ENCODE results near the gene ANP32E. TPM values are rescaled to one million over a fixed set of nuclear protein-coding genes. Genes with fewer than 3 reads are reported as not detected.

Gene ANP32E
- total RNA-seq, 1 donor from 2014 or later = 7.9 TPM

GRCh38 chr1:150176593-150176992, 59.3 kb downstream of the ANP32E start:
- Histone ChIP-seq H3K27me3 (ENCODE audit: control insufficient read depth, insufficient read depth, low read length) (no peaks in the 10 kb centered on the region), H3K4me3 (ENCODE audit: low read depth, low read length) (no peak overlapping the region), H3K36me3 (ENCODE audit: control insufficient read depth, insufficient read depth, low read length) (no peaks in the 10 kb centered on the region)
- TF ChIP-seq CTCF (IDR thresholded peaks at IDR 0.05; ENCODE audit: insufficient read depth, low read length, severe bottlenecking) = no peak
- DNase-seq (ENCODE audit: low read depth) (no peak), FAIRE-seq (no peak)

GRCh38 chr1:150173141-150173585, 62.7 kb downstream of the ANP32E start:
- DNase-seq (ENCODE audit: low read depth) = no peak
- FAIRE-seq = no peak
- H3K27me3 ChIP-seq (ENCODE audit: control insufficient read depth, insufficient read depth, low read length) = no peaks in the 10 kb centered on the region
- H3K4me3 ChIP-seq (ENCODE audit: low read depth, low read length) = no peak overlapping the region
- H3K36me3 ChIP-seq (ENCODE audit: control insufficient read depth, insufficient read depth, low read length) = no peaks in the 10 kb centered on the region
- no peak for TF ChIP-seq CTCF (IDR thresholded peaks at IDR 0.05; ENCODE audit: insufficient read depth, low read length, severe bottlenecking)

- no peak for FAIRE-seq
- DNase-seq (ENCODE audit: low read depth) = no peak
- TF ChIP-seq CTCF (IDR thresholded peaks at IDR 0.05; ENCODE audit: insufficient read depth, low read length, severe bottlenecking) = no peak
- H3K36me3 ChIP-seq (ENCODE audit: control insufficient read depth, insufficient read depth, low read length) = no peaks in the 10 kb centered on the region
- no peak overlapping the region for H3K4me3 ChIP-seq (ENCODE audit: low read depth, low read length)
- no peaks in the 10 kb centered on the region for H3K27me3 ChIP-seq (ENCODE audit: control insufficient read depth, insufficient read depth, low read length)
These were observed 64.1 kb downstream of the ANP32E start for GRCh38 chr1:150171801-150172200.

GRCh38 chr1:150168960-150169601, 66.8 kb downstream of the ANP32E start:
- DNase-seq (ENCODE audit: low read depth) = peak; percentile 37
- peak; percentile 74 for TF ChIP-seq CTCF (IDR thresholded peaks at IDR 0.05; ENCODE audit: insufficient read depth, low read length, severe bottlenecking)
- Histone ChIP-seq H3K27me3 (ENCODE audit: control insufficient read depth, insufficient read depth, low read length) (no peaks in the 10 kb centered on the region), H3K4me3 (ENCODE audit: low read depth, low read length) (no peak overlapping the region), H3K36me3 (ENCODE audit: control insufficient read depth, insufficient read depth, low read length) (no peaks in the 10 kb centered on the region)
- no peak for FAIRE-seq

Other genes with a start within 250 kb of the ANP32E start
- 15.3 and 19.2 TPM in 2 replicates for gene OTUD7B, start 225.4 kb downstream of the ANP32E start, total RNA-seq
- 21.6 and 29.3 TPM in 2 replicates for gene VPS45, start 168.3 kb downstream of the ANP32E start, total RNA-seq
- gene PLEKHO1, start 86.2 kb downstream of the ANP32E start, total RNA-seq = 4.5 and 6.1 TPM in 2 replicates
- gene CA14, start 21.7 kb upstream of the ANP32E start, total RNA-seq = not detected in 2 replicates
- gene APH1A, start 32.9 kb upstream of the ANP32E start, total RNA-seq = 148 and 170 TPM in 2 replicates
- gene C1orf54, start 36.7 kb upstream of the ANP32E start, total RNA-seq = 0.53 and 1.3 TPM in 2 replicates
- gene CIART, start 46.4 kb upstream of the ANP32E start, total RNA-seq = 2.9 and 6.4 TPM in 2 replicates
- 49.5 and 53.5 TPM in 2 replicates for gene MRPS21, start 57.7 kb upstream of the ANP32E start, total RNA-seq
- 30.0 and 33.2 TPM in 2 replicates for gene PRPF3, start 85.4 kb upstream of the ANP32E start, total RNA-seq
- 4.5 and 6.4 TPM in 2 replicates for gene RPRD2, start 128.0 kb upstream of the ANP32E start, total RNA-seq

Measured in bronchial epithelial cell (primary cell).